Measurements from ENCODE around the gene CES4A.

CES4A gene

DNA sequence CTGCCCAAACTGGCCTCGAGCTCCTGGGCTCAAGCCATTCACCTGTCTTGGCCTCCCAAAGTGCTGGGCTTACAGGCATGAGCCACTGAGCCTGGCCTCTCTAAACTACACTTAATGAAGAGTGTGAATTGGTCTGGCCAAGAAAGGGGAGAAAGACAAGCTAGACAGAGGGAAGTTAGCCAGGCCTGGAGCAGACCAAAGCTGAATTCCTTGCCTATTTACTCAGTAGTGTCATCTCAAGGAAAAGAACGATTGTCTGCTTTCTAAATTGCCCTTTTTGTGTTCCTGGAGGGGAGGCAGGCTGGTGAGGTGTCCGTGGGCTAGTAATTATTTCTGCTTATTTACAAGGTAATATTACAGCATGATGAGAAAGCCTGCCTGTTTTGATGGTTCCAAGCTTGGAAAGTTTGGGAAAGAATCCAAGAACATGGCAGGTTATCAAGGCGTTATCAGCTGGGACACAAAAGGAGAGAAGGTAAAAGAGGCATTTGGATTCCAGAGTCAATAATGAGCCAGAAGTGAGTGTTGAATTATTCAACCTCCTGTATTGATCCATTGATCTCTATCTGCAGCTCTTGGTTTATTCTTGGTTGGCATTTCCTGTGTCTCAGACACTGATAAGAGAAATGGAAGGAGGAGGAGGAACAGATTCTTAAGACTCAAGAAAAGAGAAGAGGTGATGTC, 34.3 kb downstream of the CES4A start:
- H3K4me1 ChIP-seq, result no peaks in the 10 kb centered on the region
- DNase-seq, result peak in 1 of 2 donors; percentile 40
- H3K4me3 ChIP-seq, result no peak overlapping the region
- no peaks in the 10 kb centered on the region for H3K36me3 ChIP-seq
- TF ChIP-seq, protein P1, sequence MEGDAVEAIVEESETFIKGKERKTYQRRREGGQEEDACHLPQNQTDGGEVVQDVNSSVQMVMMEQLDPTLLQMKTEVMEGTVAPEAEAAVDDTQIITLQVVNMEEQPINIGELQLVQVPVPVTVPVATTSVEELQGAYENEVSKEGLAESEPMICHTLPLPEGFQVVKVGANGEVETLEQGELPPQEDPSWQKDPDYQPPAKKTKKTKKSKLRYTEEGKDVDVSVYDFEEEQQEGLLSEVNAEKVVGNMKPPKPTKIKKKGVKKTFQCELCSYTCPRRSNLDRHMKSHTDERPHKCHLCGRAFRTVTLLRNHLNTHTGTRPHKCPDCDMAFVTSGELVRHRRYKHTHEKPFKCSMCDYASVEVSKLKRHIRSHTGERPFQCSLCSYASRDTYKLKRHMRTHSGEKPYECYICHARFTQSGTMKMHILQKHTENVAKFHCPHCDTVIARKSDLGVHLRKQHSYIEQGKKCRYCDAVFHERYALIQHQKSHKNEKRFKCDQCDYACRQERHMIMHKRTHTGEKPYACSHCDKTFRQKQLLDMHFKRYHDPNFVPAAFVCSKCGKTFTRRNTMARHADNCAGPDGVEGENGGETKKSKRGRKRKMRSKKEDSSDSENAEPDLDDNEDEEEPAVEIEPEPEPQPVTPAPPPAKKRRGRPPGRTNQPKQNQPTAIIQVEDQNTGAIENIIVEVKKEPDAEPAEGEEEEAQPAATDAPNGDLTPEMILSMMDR (IDR thresholded peaks at IDR 0.05), result no peak
- no peaks in the 10 kb centered on the region for H3K27me3 ChIP-seq
- no peak overlapping the region for H3K27ac ChIP-seq
- intact Hi-C loops (cut with DNase I; ENCODE audit: low total_unique reads), result loop anchor here (10.0 kb wide), 1 partner anchor 162 kb away; the partner anchor contains the start of gene MATCAP1
- H3K9me3 ChIP-seq, result no peaks in the 10 kb centered on the region

DNA sequence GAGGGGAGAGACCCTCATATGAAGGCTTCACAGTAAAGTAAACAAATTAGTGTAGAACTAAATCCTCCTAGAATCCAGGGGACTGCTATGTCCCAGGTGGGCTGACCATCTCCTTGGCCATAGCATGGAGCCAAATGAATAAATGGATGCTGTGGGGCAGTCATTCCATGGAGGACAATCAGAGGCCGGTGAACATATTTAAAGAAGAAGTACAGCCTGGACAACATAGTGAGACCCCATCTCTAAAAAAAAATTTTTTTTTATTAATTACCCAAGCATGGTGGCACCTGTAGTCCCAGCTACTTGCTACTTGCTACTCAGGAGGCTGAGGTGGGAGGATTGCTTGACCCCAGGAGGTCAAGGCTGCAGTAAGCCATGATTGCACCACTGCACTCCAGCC, 35.3 kb downstream of the CES4A start:
- H3K4me3 ChIP-seq, result no peak overlapping the region
- intact Hi-C loops (cut with DNase I; ENCODE audit: low total_unique reads), result loop anchor here (10.0 kb wide), 1 partner anchor 161 kb away; the partner anchor contains the start of gene MATCAP1
- TF ChIP-seq, protein P1 (IDR thresholded peaks at IDR 0.05), result no peak
- no peaks in the 10 kb centered on the region for H3K9me3 ChIP-seq
- no peak for DNase-seq
- H3K36me3 ChIP-seq, result no peaks in the 10 kb centered on the region
- no peak overlapping the region for H3K27ac ChIP-seq
- H3K4me1 ChIP-seq, result peaks cover 0 to 5% (median 2%) of the 10 kb centered on the region in 4 donors
- H3K27me3 ChIP-seq, result no peaks in the 10 kb centered on the region

DNA sequence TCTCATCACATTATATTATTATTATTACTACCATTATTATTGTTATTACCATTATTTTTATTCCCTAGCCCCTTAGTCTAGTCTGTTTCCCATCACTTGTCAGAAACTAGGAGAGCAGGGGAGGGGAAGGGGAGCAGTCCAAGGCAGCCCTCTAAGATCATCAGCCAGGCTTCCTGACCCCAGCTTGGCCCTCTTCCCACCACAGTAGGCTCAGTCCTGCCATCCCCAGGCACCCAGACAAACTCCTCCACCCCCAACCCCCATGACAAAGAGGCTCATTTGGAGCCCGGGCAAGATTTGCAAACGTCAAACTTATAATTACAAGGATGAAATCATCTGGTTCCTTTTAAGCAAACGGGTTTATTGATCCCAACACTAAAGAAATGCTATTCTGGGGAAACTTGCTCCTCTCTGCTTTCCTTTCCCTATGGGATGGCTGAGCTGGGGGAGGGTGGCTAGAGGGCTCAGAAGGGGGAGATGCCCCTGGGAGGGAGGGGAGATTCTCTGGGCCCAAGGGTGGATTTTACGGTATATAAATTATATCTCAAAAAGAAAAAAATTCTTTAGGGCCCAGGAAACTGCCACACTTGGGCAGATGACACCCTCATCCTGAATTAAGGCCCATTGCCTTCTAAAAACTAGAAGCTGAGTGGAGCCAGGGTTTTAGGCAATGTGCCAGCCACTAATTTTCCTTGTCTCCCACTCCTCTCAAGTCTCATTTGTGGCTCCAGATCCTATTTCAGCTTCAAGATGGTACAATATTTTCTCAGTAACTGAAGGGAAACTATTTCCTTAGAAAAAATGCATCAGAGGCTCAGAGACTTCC, 36.2 kb downstream of the CES4A start:
- no peaks in the 10 kb centered on the region for H3K27me3 ChIP-seq
- no peaks in the 10 kb centered on the region for H3K36me3 ChIP-seq
- H3K4me1 ChIP-seq, result peaks cover 0 to 5% (median 2%) of the 10 kb centered on the region in 4 donors
- no peak overlapping the region for H3K27ac ChIP-seq
- intact Hi-C loops (cut with DNase I; ENCODE audit: low total_unique reads), result loop anchor here (5.0 to 10.0 kb wide), 2 partner anchors 83 to 160 kb away; partner anchors contain the start of genes MATCAP1 and PHAF1
- no peaks in the 10 kb centered on the region for H3K9me3 ChIP-seq
- H3K4me3 ChIP-seq, result no peak overlapping the region
- peak in 1 of 2 donors; percentile 28 for DNase-seq
- TF ChIP-seq, protein P1 (IDR thresholded peaks at IDR 0.05), result no peak

DNA sequence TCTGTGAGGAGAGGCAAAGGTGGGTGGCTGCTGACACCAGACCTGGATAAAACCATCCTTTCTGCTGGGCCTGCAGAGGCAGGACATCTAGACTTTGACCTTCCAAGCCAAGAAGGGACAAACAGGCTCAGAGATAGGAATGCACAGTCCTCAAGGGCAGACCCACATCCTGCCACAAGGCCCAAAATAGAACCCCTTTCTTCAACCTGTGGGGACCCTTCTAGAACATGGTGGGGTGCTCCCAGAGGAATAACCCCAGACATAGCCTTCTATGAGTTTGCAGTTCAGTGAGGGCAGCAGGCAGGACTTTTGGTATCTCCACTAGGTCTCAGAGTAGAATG, 36.8 kb downstream of the CES4A start:
- Histone ChIP-seq H3K27me3 (no peaks in the 10 kb centered on the region), H3K4me1 (peaks cover 0 to 8% (median 4%) of the 10 kb centered on the region in 4 donors), H3K27ac (no peak overlapping the region), H3K36me3 (no peaks in the 10 kb centered on the region), H3K9me3 (no peaks in the 10 kb centered on the region), H3K4me3 (no peak overlapping the region)
- TF ChIP-seq, protein P1 (IDR thresholded peaks at IDR 0.05), result no peak
- DNase-seq, result peak in 1 of 2 donors; percentile 17
- intact Hi-C loops (cut with DNase I; ENCODE audit: low total_unique reads), result loop anchor here (5.0 to 10.0 kb wide), 2 partner anchors 82 to 160 kb away; partner anchors contain the start of genes MATCAP1 and PHAF1

DNA sequence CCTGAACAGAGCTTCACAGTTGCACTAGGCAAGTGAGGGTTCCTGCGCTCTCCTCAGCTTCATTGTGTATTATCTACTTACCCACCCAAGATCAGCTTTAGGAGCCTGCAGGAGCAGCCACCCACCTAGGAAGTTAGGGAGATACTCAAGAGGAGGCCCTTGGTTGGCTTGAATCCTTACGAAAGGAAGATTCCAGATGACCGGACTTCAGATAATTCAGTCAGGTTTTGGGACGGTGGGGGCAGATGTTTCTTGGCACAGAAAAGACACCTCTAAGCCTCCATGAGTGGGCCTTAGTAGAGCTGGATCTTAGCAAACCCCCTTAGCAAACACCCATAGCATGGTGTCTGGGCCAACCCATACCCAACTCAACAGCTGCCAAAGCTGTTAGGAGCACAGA, 38.2 kb downstream of the CES4A start:
- H3K36me3 ChIP-seq, result peaks cover 0 to 4% (median 0%) of the 10 kb centered on the region in 3 donors
- peak in 1 of 2 donors; percentile 4 for DNase-seq
- H3K27ac ChIP-seq, result no peak overlapping the region
- TF ChIP-seq, protein P1 (IDR thresholded peaks at IDR 0.05), result no peak
- intact Hi-C loops (cut with DNase I; ENCODE audit: low total_unique reads), result loop anchor here (5.0 to 10.0 kb wide), 2 partner anchors 81 to 158 kb away; partner anchors contain the start of genes MATCAP1 and PHAF1
- H3K4me3 ChIP-seq, result no peak overlapping the region
- no peaks in the 10 kb centered on the region for H3K27me3 ChIP-seq
- H3K9me3 ChIP-seq, result no peaks in the 10 kb centered on the region
- H3K4me1 ChIP-seq, result peaks cover 0 to 21% (median 13%) of the 10 kb centered on the region in 4 donors

Data from tibial artery (tissue), 4 donors.